Measurements from ENCODE around the gene TASOR2.

Gene TASOR2

GRCh38 chr10:5684971-5685763, 529 bp downstream of the TASOR2 start:
- peak; percentile 69 for DNase-seq (ENCODE audit: low spot score)

DNA sequence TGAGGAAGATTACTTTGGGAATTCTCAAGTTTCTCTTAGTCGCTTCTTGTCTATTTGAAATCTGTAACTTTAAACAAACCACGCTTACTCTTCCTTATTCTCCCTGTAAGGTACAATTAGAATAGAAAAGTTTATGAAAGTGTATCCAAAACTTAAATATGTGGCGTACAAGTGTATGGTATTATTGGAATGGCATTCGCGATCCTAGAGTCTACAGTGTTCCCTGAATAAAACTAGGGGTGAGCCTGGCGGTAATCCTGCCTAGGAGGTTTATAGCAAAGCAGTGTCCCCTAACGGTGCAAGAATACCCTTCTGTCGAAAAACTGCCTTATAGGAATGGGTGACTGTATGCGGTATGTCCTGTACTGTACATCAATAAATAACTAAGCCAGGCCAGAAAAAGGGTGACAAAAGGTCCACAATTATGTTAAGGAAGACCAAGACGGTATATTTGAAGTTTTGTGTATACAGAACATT, 1.2 kb downstream of the TASOR2 start:
- peak; percentile 48 for DNase-seq (ENCODE audit: low spot score)

GRCh38 chr10:5688587-5688986, 3.9 kb downstream of the TASOR2 start:
- DNase-seq (ENCODE audit: low spot score), result no peak

GRCh38 chr10:5691786-5692185, 7.1 kb downstream of the TASOR2 start:
- DNase-seq (ENCODE audit: low spot score), result no peak

GRCh38 chr10:5692461-5693358, 8.1 kb downstream of the TASOR2 start:
- peak; percentile 36 for DNase-seq (ENCODE audit: low spot score)

DNA sequence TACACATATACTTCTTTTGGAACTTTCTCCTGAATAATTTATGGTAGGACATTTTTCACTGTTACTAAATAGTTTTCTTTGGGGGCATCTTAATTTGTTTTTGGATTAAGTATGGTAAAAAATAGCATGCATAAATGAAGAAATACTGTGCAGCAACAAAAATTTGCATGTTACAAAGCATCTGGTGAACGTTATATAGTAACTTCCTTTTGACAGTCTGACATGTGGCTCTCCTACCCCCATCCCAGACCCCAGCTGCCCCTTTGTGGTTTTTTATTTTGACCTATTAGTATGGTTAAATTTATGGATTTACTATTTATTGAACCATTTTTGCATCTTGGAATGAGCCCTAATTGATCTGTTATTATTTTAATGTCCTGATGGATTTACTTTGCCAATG, 9.9 kb downstream of the TASOR2 start:
- DNase-seq (ENCODE audit: low spot score), result no peak

GRCh38 chr10:5697342-5697741, 12.7 kb downstream of the TASOR2 start:
- no peak for DNase-seq (ENCODE audit: low spot score)

DNA sequence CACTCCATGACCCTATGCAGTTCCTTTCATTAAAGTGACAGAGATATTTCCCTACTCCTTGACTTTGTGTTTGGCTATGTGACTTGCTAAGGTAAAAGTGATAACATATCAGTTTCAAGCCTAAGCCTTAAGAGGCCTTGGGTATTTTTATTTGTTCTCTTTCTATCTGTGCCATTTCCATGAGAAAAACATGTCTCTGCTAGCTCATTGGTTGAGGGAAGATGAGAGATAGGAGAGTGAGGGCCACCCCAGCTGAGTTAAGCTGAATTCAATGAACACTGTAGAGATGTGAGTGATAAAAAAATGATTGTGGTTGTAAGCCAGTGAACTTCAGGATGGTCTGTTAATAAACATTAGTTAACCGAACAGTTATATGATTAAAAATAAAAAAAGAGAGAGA, 13.4 kb downstream of the TASOR2 start:
- no peak for DNase-seq (ENCODE audit: low spot score)

GRCh38 chr10:5708356-5708755, 23.7 kb downstream of the TASOR2 start:
- DNase-seq (ENCODE audit: low spot score), result no peak

DNA sequence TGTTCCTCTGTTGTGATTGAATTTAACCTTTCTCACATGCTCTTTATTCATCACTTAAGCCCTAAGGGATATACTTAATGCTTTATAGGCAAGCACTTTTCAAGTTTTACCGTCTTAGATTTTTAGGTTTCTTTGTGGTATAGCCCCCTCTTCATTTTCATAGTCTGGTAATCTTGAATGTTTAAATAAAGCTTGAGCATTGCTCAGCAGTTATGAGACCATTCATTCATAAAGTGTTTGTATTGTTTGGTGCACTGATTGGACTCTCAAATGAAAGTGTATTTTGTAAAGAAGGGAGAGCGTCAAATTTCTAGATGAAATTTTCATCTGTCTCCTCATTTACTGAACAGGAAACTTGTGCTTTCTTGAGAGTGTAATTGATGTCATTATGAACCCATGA, 25.2 kb downstream of the TASOR2 start:
- DNase-seq (ENCODE audit: low spot score), result no peak

GRCh38 chr10:5710859-5711258, 26.2 kb downstream of the TASOR2 start:
- no peak for DNase-seq (ENCODE audit: low spot score)

GRCh38 chr10:5711642-5712041, 27.0 kb downstream of the TASOR2 start:
- no peak for DNase-seq (ENCODE audit: low spot score)

DNA sequence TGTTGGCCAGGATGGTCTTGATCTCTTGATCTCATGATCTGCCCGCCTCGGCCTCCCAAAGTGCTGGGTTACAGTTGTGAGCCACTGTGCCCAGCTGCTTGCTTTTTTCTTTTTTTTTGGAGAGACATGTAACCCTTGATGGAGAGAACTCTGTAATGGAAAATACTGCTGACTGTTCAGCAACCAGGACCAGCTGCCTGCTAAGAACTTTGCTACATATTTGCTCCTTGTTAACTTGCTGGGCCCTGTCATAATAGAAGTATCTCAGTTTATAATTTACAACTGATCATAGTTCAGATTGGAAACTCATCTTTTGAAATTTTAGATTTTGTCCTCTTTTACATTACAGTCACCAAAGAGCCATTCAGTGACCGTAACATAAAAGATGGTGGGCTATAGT, 34.9 kb downstream of the TASOR2 start:
- no peak for DNase-seq (ENCODE audit: low spot score)

DNA sequence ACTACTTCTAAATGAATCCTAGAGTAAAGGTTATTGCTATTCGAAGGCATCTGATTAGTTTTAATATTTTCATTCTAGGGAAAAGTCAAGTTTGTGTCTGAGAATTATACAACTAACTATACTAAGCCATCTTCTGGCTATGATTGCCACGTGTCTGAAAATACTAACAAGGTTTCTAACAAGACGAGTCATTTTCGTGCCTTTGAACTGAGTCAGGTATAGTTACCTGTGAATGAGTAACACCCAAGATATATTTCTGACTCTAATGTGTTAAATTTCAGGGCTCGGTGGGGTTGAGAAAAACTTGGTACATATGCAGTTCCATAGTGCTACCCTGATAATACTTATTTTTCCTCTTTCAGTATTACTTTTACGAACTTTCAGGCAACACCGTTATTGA, 35.5 kb downstream of the TASOR2 start:
- DNase-seq (ENCODE audit: low spot score), result no peak

DNA sequence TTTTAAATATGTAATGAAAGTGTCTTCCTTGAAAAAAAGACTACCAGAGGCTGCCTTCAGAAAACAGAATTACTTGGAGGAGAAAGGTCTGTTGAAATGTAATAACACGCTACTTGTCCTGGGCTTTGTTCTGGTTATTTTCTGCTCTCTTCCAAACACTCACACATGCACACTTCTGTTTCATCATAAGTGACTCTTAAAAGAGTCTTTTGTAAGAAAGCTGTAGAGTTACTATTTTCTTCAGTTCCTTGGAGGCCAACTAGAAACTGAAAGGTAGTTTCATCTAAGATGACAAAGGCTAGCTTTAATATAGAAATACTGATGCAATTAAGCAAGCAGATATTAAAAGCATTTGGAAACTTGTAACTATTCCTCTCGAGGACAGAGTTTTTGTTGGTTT, 39.1 kb downstream of the TASOR2 start:
- DNase-seq (ENCODE audit: low spot score), result no peak

GRCh38 chr10:5730766-5731165, 46.1 kb downstream of the TASOR2 start:
- DNase-seq (ENCODE audit: low spot score), result no peak

- DNase-seq (ENCODE audit: low spot score), result no peak
Measured at GRCh38 chr10:5731559-5731958, 46.9 kb downstream of the TASOR2 start.

DNA sequence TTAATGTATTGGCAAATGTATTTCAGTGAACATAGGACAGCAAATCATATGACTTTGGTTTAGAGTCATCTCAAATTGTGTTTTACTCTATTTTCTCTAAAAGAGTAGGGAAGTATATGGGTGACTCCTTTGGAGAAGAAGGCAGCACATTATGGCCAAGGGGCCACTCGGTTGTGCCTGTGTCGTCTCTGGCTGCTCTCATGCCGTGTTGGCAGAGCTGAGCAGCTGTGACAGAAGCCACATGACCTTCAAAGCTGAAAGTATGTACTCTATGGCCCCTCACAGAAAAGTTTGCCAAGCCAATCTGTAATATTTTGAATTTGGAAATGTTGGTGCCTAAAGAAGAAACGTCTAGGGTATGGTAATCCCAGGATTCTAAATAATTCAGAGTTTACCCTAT, 47.5 kb downstream of the TASOR2 start:
- no peak for DNase-seq (ENCODE audit: low spot score)
